HepG2 (cell line): Measurements from ENCODE around the gene SLF1. TPM values are rescaled to one million over a fixed set of nuclear protein-coding genes. Genes with fewer than 3 reads are reported as not detected.

Experiments
- AGO1 ChIP-seq: fragments of 200-400 bp; formaldehyde crosslinking; IDR thresholded peaks from 2 replicates; pipeline ENCODE4 v1.6.1; 2017; ENCODE audit warnings: mild to moderate bottlenecking, low read depth, low read length, moderate library complexity; ENCODE audit not compliant: poor library complexity, severe bottlenecking
- ERF ChIP-seq: IDR thresholded peaks from 2 replicates; pipeline ENCODE4 v1.6.1; 2018; ENCODE audit warnings: missing biosample characterization, missing genetic modification reagents
- FIP1L1 ChIP-seq: fragments of 200-400 bp; formaldehyde crosslinking; IDR thresholded peaks from 2 replicates; pipeline ENCODE4 v1.6.1; 2018; ENCODE audit warnings: low read depth, mild to moderate bottlenecking, low read length, moderate library complexity, borderline replicate concordance; ENCODE audit not compliant: insufficient read depth
- ISL2 ChIP-seq: sonication (generic); formaldehyde crosslinking; IDR thresholded peaks from 2 replicates; pipeline ENCODE4 v1.5.0; 2020; ENCODE audit warnings: missing genetic modification reagents
- MEF2D ChIP-seq: sonication (generic); formaldehyde crosslinking; IDR thresholded peaks from 2 replicates; pipeline ENCODE4 v1.5.1; 2020; ENCODE audit warnings: mild to moderate bottlenecking, missing genetic modification reagents
- SOX6 ChIP-seq, 2 experiments: fragments of 450-650 bp in 1 of 2; sonication (generic) in 1 of 2; formaldehyde crosslinking in 1 of 2; IDR thresholded peaks; 2 replicates each; pipeline versions ENCODE4 v1.4.0 to v1.6.1; 2017 to 2020; ENCODE audit warnings: antibody characterized with exemption in 1 of 2, mild to moderate bottlenecking in 1 of 2, missing genetic modification reagents in 1 of 2
- TGIF2 ChIP-seq: IDR thresholded peaks from 2 replicates; pipeline ENCODE4 v1.6.1; 2016; ENCODE audit warnings: control low read depth, missing compliant biosample characterization
- ZNF839 ChIP-seq: sonication (generic); formaldehyde crosslinking; IDR thresholded peaks from 2 replicates; pipeline ENCODE4 v1.4.0; 2020; ENCODE audit warnings: missing genetic modification reagents, mild to moderate bottlenecking, borderline replicate concordance
- polyA plus RNA-seq, 8 experiments: library from polyadenylated mRNA; depleted of rRNA in 3 of 8; stranded (reverse) in 7 of 8; unstranded in 1 of 8; fragments of >200 nt; fragmentation: Illumina TruSeq in 4 of 8; extraction: Trizol in 4 of 8; gene quantifications; 2 replicates each; pipeline versions ENCODE4 v1.2.1 to v1.2.3, GENCODE V29; 2011 to 2016; ENCODE audit warnings: low read depth in 4 of 8, missing spikeins in 1 of 8, mixed read lengths in 1 of 8; ENCODE audit not compliant: insufficient read depth in 1 of 8
- total RNA-seq, 5 experiments: library from RNA; depleted of rRNA; stranded (reverse); fragments of >200 nt; fragmentation: Illumina TruSeq; extraction: Trizol; gene quantifications; 2 replicates each; pipeline ENCODE4 v1.2.3, GENCODE V29; 2016; ENCODE audit warnings: low read depth in 1 of 5
- TF ChIP-seq, protein P1 (sequence below): sonication (generic); formaldehyde crosslinking; IDR thresholded peaks from 2 replicates; pipeline ENCODE4 v1.5.1; 2020; ENCODE audit warnings: mild to moderate bottlenecking, missing genetic modification reagents, borderline replicate concordance
- TF ChIP-seq, protein P2 (sequence below): sonication (generic); formaldehyde crosslinking; IDR thresholded peaks from 2 replicates; pipeline ENCODE4 v1.5.0; 2020; ENCODE audit warnings: missing genetic modification reagents
- TF ChIP-seq, protein P3 (sequence below): sonication (generic); formaldehyde crosslinking; IDR thresholded peaks from 2 replicates; pipeline ENCODE4 v1.5.1; 2020; ENCODE audit warnings: mild to moderate bottlenecking, moderate library complexity, missing genetic modification reagents
- TF ChIP-seq, protein P4 (sequence below): sonication (generic); formaldehyde crosslinking; IDR thresholded peaks from 2 replicates; pipeline ENCODE4 v1.4.0; 2020; ENCODE audit warnings: missing genetic modification reagents
- TF ChIP-seq, protein P5 (sequence below): sonication (generic); formaldehyde crosslinking; IDR thresholded peaks from 2 replicates; pipeline ENCODE4 v1.4.0; 2020; ENCODE audit warnings: missing genetic modification reagents

The SLF1 gene
- total and polyA plus RNA-seq, 2 of the 13 experiments (the other 11 are each of a cell fraction or from before 2014, with no cell fraction given): 2.1 to 9.1 TPM

DNA sequence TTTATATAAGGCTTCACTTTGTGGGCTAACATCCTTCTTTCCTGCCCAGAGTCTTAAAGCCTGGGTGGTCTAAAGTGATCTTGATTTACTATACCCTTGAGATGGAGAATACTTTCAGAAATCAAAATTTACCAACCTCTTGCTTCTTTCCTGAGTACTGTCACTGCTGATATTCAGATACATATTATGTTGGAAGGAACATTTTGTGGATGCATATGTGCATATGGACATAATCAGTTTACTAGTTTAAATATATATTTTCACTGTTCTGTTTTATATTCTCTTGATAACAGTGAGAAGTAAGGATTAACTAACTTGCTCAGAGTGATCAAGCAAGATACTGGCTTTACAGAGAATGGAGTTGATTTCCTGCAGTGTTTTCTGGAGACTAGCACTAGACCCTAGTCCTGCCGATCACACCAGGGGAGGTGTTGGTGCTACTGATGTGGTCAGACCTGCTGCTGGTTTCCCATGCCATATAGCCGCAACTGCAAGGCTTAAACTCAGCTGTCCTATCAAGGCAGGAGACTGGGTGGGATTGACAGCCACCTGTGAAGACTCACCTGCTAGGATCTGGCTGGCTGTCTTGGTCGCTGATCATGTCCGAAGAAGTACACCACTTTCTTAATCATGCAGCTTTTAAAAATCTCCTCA is 57.6 kb downstream of the SLF1 start (continued):
- TF ChIP-seq, protein P1, sequence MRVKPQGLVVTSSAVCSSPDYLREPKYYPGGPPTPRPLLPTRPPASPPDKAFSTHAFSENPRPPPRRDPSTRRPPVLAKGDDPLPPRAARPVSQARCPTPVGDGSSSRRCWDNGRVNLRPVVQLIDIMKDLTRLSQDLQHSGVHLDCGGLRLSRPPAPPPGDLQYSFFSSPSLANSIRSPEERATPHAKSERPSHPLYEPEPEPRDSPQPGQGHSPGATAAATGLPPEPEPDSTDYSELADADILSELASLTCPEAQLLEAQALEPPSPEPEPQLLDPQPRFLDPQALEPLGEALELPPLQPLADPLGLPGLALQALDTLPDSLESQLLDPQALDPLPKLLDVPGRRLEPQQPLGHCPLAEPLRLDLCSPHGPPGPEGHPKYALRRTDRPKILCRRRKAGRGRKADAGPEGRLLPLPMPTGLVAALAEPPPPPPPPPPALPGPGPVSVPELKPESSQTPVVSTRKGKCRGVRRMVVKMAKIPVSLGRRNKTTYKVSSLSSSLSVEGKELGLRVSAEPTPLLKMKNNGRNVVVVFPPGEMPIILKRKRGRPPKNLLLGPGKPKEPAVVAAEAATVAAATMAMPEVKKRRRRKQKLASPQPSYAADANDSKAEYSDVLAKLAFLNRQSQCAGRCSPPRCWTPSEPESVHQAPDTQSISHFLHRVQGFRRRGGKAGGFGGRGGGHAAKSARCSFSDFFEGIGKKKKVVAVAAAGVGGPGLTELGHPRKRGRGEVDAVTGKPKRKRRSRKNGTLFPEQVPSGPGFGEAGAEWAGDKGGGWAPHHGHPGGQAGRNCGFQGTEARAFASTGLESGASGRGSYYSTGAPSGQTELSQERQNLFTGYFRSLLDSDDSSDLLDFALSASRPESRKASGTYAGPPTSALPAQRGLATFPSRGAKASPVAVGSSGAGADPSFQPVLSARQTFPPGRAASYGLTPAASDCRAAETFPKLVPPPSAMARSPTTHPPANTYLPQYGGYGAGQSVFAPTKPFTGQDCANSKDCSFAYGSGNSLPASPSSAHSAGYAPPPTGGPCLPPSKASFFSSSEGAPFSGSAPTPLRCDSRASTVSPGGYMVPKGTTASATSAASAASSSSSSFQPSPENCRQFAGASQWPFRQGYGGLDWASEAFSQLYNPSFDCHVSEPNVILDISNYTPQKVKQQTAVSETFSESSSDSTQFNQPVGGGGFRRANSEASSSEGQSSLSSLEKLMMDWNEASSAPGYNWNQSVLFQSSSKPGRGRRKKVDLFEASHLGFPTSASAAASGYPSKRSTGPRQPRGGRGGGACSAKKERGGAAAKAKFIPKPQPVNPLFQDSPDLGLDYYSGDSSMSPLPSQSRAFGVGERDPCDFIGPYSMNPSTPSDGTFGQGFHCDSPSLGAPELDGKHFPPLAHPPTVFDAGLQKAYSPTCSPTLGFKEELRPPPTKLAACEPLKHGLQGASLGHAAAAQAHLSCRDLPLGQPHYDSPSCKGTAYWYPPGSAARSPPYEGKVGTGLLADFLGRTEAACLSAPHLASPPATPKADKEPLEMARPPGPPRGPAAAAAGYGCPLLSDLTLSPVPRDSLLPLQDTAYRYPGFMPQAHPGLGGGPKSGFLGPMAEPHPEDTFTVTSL (CRISPR knock-in tag): no peak
- TF ChIP-seq ISL2 (CRISPR knock-in tag): no peak
- TF ChIP-seq SOX6 (IDR thresholded peaks at IDR 0.05): no peak
- no peak for TF ChIP-seq SOX6 (CRISPR knock-in tag; IDR thresholded peaks at IDR 0.05)
- TF ChIP-seq TGIF2 (CRISPR knock-in tag): no peak
- TF ChIP-seq ZNF839 (CRISPR knock-in tag): no peak
- TF ChIP-seq AGO1: no peak
- no peak for TF ChIP-seq FIP1L1
- no peak for TF ChIP-seq MEF2D (CRISPR knock-in tag)
- TF ChIP-seq, protein P2, sequence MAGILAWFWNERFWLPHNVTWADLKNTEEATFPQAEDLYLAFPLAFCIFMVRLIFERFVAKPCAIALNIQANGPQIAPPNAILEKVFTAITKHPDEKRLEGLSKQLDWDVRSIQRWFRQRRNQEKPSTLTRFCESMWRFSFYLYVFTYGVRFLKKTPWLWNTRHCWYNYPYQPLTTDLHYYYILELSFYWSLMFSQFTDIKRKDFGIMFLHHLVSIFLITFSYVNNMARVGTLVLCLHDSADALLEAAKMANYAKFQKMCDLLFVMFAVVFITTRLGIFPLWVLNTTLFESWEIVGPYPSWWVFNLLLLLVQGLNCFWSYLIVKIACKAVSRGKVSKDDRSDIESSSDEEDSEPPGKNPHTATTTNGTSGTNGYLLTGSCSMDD (CRISPR knock-in tag): no peak
- TF ChIP-seq, protein P3, sequence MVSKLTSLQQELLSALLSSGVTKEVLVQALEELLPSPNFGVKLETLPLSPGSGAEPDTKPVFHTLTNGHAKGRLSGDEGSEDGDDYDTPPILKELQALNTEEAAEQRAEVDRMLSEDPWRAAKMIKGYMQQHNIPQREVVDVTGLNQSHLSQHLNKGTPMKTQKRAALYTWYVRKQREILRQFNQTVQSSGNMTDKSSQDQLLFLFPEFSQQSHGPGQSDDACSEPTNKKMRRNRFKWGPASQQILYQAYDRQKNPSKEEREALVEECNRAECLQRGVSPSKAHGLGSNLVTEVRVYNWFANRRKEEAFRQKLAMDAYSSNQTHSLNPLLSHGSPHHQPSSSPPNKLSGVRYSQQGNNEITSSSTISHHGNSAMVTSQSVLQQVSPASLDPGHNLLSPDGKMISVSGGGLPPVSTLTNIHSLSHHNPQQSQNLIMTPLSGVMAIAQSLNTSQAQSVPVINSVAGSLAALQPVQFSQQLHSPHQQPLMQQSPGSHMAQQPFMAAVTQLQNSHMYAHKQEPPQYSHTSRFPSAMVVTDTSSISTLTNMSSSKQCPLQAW (CRISPR knock-in tag): no peak
- TF ChIP-seq, protein P4, sequence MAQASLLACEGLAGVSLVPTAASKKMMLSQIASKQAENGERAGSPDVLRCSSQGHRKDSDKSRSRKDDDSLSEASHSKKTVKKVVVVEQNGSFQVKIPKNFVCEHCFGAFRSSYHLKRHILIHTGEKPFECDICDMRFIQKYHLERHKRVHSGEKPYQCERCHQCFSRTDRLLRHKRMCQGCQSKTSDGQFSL (CRISPR knock-in tag): no peak
- no peak for TF ChIP-seq ERF (CRISPR knock-in tag)
- TF ChIP-seq, protein P5, sequence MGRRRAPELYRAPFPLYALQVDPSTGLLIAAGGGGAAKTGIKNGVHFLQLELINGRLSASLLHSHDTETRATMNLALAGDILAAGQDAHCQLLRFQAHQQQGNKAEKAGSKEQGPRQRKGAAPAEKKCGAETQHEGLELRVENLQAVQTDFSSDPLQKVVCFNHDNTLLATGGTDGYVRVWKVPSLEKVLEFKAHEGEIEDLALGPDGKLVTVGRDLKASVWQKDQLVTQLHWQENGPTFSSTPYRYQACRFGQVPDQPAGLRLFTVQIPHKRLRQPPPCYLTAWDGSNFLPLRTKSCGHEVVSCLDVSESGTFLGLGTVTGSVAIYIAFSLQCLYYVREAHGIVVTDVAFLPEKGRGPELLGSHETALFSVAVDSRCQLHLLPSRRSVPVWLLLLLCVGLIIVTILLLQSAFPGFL (CRISPR knock-in tag): no peak
